Osteocyte (in vitro differentiated cells): ENCODE results near the gene LCNL1. TPM values are rescaled to one million over a fixed set of nuclear protein-coding genes. Genes with fewer than 3 reads are reported as not detected.

Experiments used
- DNase-seq: peaks from one replicate; pipeline ENCODE4 v3.0.0; 2021; ENCODE audit warnings: mixed read lengths; ENCODE audit not compliant: unreplicated experiment; ENCODE audit errors: extremely low spot score
- H3K27ac Mint-ChIP-seq: one replicate; pipeline ENCODE4 v1.8.0; 2021; ENCODE audit warnings: mild to moderate bottlenecking, mixed read lengths; ENCODE audit not compliant: unreplicated experiment
- H3K27me3 Mint-ChIP-seq: one replicate; pipeline ENCODE4 v1.8.0; 2021; ENCODE audit warnings: mixed read lengths; ENCODE audit not compliant: unreplicated experiment
- H3K36me3 Mint-ChIP-seq: one replicate; pipeline ENCODE4 v1.8.0; 2021; ENCODE audit warnings: mixed read lengths; ENCODE audit not compliant: unreplicated experiment
- H3K4me1 Mint-ChIP-seq: one replicate; pipeline ENCODE4 v1.8.0; 2021; ENCODE audit warnings: mixed read lengths; ENCODE audit not compliant: unreplicated experiment
- H3K4me3 Mint-ChIP-seq: one replicate; pipeline ENCODE4 v1.8.0; 2021; ENCODE audit warnings: mild to moderate bottlenecking, moderate library complexity, mixed read lengths; ENCODE audit not compliant: unreplicated experiment
- H3K9me3 Mint-ChIP-seq: one replicate; pipeline ENCODE4 v1.8.0; 2021; ENCODE audit warnings: mixed read lengths; ENCODE audit not compliant: unreplicated experiment
- total RNA-seq: library from RNA; stranded (reverse); gene quantifications from 2 replicates; pipeline ENCODE4 v1.2.1, GENCODE V29; 2021
- TF ChIP-seq, protein P1 (sequence below): fragments of 200-600 bp; sonication (generic); IDR thresholded peaks from 2 replicates; pipeline ENCODE4 v1.5.0; 2021; ENCODE audit warnings: antibody characterized with exemption, mild to moderate bottlenecking, moderate library complexity

The LCNL1 gene
- total RNA-seq, 1 donor from 2014 or later: 3.4 TPM

DNA sequence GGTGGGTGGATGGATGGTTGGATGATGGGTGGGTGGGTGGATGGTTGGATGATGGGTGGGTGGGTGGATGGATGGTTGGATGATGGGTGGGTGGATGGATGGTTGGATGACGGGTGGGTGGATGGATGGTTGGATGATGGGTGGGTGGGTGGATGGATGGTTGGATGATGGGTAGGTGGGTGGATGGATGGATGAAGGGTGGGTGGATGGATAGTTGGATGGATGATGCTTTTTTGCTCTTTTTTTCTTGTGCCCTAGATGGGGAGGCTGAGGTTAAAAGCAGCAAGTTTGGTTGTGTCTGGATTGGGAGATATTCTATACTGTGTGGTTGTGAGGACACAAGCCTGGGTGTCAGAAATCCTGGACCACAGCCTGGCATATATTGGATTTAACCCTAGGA, 25.3 kb upstream of the LCNL1 start:
- no peaks in the 10 kb centered on the region for H3K27me3 Mint-ChIP-seq
- TF ChIP-seq, protein P1, sequence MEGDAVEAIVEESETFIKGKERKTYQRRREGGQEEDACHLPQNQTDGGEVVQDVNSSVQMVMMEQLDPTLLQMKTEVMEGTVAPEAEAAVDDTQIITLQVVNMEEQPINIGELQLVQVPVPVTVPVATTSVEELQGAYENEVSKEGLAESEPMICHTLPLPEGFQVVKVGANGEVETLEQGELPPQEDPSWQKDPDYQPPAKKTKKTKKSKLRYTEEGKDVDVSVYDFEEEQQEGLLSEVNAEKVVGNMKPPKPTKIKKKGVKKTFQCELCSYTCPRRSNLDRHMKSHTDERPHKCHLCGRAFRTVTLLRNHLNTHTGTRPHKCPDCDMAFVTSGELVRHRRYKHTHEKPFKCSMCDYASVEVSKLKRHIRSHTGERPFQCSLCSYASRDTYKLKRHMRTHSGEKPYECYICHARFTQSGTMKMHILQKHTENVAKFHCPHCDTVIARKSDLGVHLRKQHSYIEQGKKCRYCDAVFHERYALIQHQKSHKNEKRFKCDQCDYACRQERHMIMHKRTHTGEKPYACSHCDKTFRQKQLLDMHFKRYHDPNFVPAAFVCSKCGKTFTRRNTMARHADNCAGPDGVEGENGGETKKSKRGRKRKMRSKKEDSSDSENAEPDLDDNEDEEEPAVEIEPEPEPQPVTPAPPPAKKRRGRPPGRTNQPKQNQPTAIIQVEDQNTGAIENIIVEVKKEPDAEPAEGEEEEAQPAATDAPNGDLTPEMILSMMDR: no peak
- no peaks in the 10 kb centered on the region for H3K36me3 Mint-ChIP-seq

GRCh38 chr9:136957901-136958300, 24.9 kb upstream of the LCNL1 start:
- TF ChIP-seq, protein P1: no peak
- no peak overlapping the region for H3K4me3 Mint-ChIP-seq
- DNase-seq: no peak
- peaks cover 12% of the 10 kb centered on the region for H3K4me1 Mint-ChIP-seq
- H3K9me3 Mint-ChIP-seq: no peaks in the 10 kb centered on the region
- H3K27ac Mint-ChIP-seq: no peak overlapping the region
- H3K27me3 Mint-ChIP-seq: no peaks in the 10 kb centered on the region
- H3K36me3 Mint-ChIP-seq: no peaks in the 10 kb centered on the region

More for the DNA sequence above, 25.3 kb upstream of the LCNL1 start:
- H3K27ac Mint-ChIP-seq: no peak overlapping the region
- peaks cover 10% of the 10 kb centered on the region for H3K4me1 Mint-ChIP-seq
- H3K4me3 Mint-ChIP-seq: no peak overlapping the region
- H3K9me3 Mint-ChIP-seq: no peaks in the 10 kb centered on the region
- no peak for DNase-seq

GRCh38 chr9:136958473-136958872, 24.3 kb upstream of the LCNL1 start:
- no peak overlapping the region for H3K4me3 Mint-ChIP-seq
- no peak overlapping the region for H3K27ac Mint-ChIP-seq
- DNase-seq: no peak
- H3K4me1 Mint-ChIP-seq: peaks cover 18% of the 10 kb centered on the region
- no peaks in the 10 kb centered on the region for H3K27me3 Mint-ChIP-seq
- H3K9me3 Mint-ChIP-seq: no peaks in the 10 kb centered on the region
- H3K36me3 Mint-ChIP-seq: no peaks in the 10 kb centered on the region
- TF ChIP-seq, protein P1: no peak

GRCh38 chr9:136958898-136959850, 23.6 kb upstream of the LCNL1 start:
- H3K4me3 Mint-ChIP-seq: no peak overlapping the region

More at GRCh38 chr9:136958898-136959850, 23.6 kb upstream of the LCNL1 start:
- H3K9me3 Mint-ChIP-seq: no peaks in the 10 kb centered on the region
- TF ChIP-seq, protein P1: no peak
- no peak overlapping the region for H3K27ac Mint-ChIP-seq
- H3K27me3 Mint-ChIP-seq: no peaks in the 10 kb centered on the region
- no peaks in the 10 kb centered on the region for H3K36me3 Mint-ChIP-seq
- peaks cover 18% of the 10 kb centered on the region for H3K4me1 Mint-ChIP-seq
- DNase-seq: no peak
